ENCODE results near the gene MRPS27. TPM values are rescaled to one million over a fixed set of nuclear protein-coding genes. Genes with fewer than 3 reads are reported as not detected.
A peak's percentile ranks its signal among the peaks of the same experiment; 100 is the strongest.

Gene MRPS27
- total RNA-seq, 1 donor from 2014 or later, result 26.0 TPM

DNA sequence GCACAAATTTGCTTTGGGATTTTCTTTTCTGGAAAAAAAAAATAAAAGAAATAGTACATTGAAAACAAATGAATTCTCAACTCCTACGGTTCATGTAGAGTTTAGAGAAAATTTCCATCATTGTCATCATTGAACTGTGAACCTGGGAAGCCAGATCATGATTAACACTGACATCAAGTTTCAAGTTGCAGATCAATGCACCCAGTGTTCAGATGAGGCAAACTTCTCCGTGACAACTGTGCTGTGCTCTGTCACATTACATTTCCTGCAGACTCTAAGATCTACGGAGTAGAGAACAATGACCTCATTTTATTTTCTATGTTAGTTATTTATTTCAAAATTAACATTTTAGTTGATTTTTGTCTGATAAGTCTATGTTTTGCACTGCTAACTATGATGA, 113.0 kb downstream of the MRPS27 start:
- H3K27ac Mint-ChIP-seq (ENCODE audit: unreplicated experiment), result peak overlapping the region; percentile 28
- TF ChIP-seq, protein P1, sequence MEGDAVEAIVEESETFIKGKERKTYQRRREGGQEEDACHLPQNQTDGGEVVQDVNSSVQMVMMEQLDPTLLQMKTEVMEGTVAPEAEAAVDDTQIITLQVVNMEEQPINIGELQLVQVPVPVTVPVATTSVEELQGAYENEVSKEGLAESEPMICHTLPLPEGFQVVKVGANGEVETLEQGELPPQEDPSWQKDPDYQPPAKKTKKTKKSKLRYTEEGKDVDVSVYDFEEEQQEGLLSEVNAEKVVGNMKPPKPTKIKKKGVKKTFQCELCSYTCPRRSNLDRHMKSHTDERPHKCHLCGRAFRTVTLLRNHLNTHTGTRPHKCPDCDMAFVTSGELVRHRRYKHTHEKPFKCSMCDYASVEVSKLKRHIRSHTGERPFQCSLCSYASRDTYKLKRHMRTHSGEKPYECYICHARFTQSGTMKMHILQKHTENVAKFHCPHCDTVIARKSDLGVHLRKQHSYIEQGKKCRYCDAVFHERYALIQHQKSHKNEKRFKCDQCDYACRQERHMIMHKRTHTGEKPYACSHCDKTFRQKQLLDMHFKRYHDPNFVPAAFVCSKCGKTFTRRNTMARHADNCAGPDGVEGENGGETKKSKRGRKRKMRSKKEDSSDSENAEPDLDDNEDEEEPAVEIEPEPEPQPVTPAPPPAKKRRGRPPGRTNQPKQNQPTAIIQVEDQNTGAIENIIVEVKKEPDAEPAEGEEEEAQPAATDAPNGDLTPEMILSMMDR (IDR thresholded peaks at IDR 0.05), result no peak
- DNase-seq (ENCODE audit: low spot score), result no peak
- peaks cover 90% of the 10 kb centered on the region for H3K4me1 Mint-ChIP-seq (ENCODE audit: low read depth)
- H3K9me3 Mint-ChIP-seq (ENCODE audit: low read depth), result no peaks in the 10 kb centered on the region
- no peaks in the 10 kb centered on the region for H3K27me3 Mint-ChIP-seq (ENCODE audit: low read depth)
- no peak overlapping the region for H3K4me3 Mint-ChIP-seq (ENCODE audit: unreplicated experiment)
- H3K36me3 Mint-ChIP-seq (ENCODE audit: low read depth), result peaks cover 58% of the 10 kb centered on the region

DNA sequence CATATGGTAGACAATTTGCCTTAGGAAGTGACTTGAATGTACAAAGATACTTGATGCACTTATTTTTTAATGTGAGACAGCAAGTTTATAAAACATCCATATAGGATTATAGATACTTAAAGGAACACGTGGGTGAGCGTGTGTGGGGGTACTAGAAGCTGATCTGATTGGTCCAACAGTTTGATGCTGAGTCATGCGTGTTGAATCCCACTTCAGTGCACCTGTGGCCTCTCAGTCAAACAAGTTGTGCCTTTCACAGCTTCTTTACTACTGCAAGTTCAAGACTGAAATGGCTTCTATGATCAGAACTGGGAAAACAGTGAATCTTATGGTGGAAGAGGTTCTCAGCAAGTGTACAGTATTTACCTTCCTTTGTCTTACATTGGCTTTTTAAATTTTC, 113.9 kb downstream of the MRPS27 start:
- DNase-seq (ENCODE audit: low spot score), result no peak
- no peaks in the 10 kb centered on the region for H3K27me3 Mint-ChIP-seq (ENCODE audit: low read depth)
- TF ChIP-seq, protein P1 (IDR thresholded peaks at IDR 0.05), result no peak
- H3K4me1 Mint-ChIP-seq (ENCODE audit: low read depth), result peaks cover 90% of the 10 kb centered on the region
- H3K9me3 Mint-ChIP-seq (ENCODE audit: low read depth), result no peaks in the 10 kb centered on the region
- peak overlapping the region; percentile 55 for H3K27ac Mint-ChIP-seq (ENCODE audit: unreplicated experiment)
- peaks cover 64% of the 10 kb centered on the region for H3K36me3 Mint-ChIP-seq (ENCODE audit: low read depth)
- no peak overlapping the region for H3K4me3 Mint-ChIP-seq (ENCODE audit: unreplicated experiment)

GRCh38 chr5:72205431-72206009, 114.5 kb downstream of the MRPS27 start:
- Mint-ChIP-seq H3K4me3 (ENCODE audit: unreplicated experiment) (peak overlapping the region; percentile 1), H3K27ac (ENCODE audit: unreplicated experiment) (peak overlapping the region; percentile 83), H3K4me1 (ENCODE audit: low read depth) (peaks cover 84% of the 10 kb centered on the region), H3K9me3 (ENCODE audit: low read depth) (no peaks in the 10 kb centered on the region), H3K36me3 (ENCODE audit: low read depth) (peaks cover 68% of the 10 kb centered on the region), H3K27me3 (ENCODE audit: low read depth) (no peaks in the 10 kb centered on the region)
- TF ChIP-seq, protein P1 (IDR thresholded peaks at IDR 0.05), result no peak
- no peak for DNase-seq (ENCODE audit: low spot score)

- Mint-ChIP-seq H3K9me3 (ENCODE audit: low read depth) (no peaks in the 10 kb centered on the region), H3K4me3 (ENCODE audit: unreplicated experiment) (no peak overlapping the region), H3K4me1 (ENCODE audit: low read depth) (peaks cover 78% of the 10 kb centered on the region), H3K27ac (ENCODE audit: unreplicated experiment) (peak overlapping the region; percentile 83), H3K27me3 (ENCODE audit: low read depth) (no peaks in the 10 kb centered on the region), H3K36me3 (ENCODE audit: low read depth) (peaks cover 73% of the 10 kb centered on the region)
- TF ChIP-seq, protein P1 (IDR thresholded peaks at IDR 0.05), result no peak
- no peak for DNase-seq (ENCODE audit: low spot score)
These were observed 115.1 kb downstream of the MRPS27 start for GRCh38 chr5:72204946-72205345.

DNA sequence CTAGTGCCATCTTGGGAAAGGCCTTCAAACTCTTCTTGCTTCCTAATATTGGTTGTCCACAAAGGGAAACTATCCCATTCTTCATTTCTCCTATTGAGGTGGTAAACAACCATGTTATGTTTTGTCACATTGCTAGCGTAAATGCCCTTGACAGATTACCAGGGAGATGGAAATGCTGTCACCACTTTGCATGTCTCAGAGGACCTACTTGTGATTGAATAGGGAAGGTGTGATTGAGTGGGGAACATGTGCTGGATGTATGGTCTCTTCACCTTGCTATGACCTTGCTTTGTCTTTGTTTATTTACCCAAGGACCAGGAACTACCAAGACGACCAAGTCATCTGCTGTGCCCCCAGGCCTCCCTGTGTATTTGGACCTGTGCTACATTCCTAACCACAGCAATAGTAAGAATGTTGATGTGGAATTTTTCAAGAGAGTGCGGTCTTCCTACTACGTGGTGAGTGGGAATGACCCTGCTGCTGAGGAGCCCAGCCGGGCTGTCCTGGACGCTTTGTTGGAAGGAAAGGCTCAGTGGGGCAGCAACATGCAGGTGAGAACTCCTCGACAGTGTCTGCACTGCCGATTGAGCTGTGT, 116.7 kb downstream of the MRPS27 start:
- no peak for DNase-seq (ENCODE audit: low spot score)
- Mint-ChIP-seq H3K36me3 (ENCODE audit: low read depth) (peaks cover 78% of the 10 kb centered on the region), H3K4me3 (ENCODE audit: unreplicated experiment) (no peak overlapping the region), H3K9me3 (ENCODE audit: low read depth) (no peaks in the 10 kb centered on the region), H3K27ac (ENCODE audit: unreplicated experiment) (peak overlapping the region; percentile 76), H3K27me3 (ENCODE audit: low read depth) (no peaks in the 10 kb centered on the region), H3K4me1 (ENCODE audit: low read depth) (peaks cover 67% of the 10 kb centered on the region)
- TF ChIP-seq, protein P1 (IDR thresholded peaks at IDR 0.05), result no peak

All from chondrocyte (in vitro differentiated cells).